IMR-90 (cell line): ENCODE data around the gene NME1.
A peak's percentile ranks its signal among the peaks of the same experiment; 100 is the strongest.

Experiments used
- CEBPB ChIP-seq: IDR thresholded peaks from 2 replicates; pipeline ENCODE4 v1.6.1; 2012; ENCODE audit warnings: low read depth, low read length, improper control_type of control experiment
- CTCF ChIP-seq: conservative IDR thresholded peaks from 2 replicates; pipeline ENCODE4 v1.5.1; 2012; ENCODE audit warnings: mild to moderate bottlenecking, low read depth, low read length, improper control_type of control experiment
- ELK1 ChIP-seq: fragments of 150-350 bp; IDR thresholded peaks from 2 replicates; pipeline ENCODE4 v1.6.1; 2016; ENCODE audit warnings: low read depth, mild to moderate bottlenecking, low read length, moderate library complexity, borderline replicate concordance
- FOS ChIP-seq: fragments of 150-350 bp; IDR thresholded peaks from 2 replicates; pipeline ENCODE4 v1.6.1; 2016; ENCODE audit warnings: low read depth, low read length
- MAFK ChIP-seq: IDR thresholded peaks from 2 replicates; pipeline ENCODE4 v1.6.1; 2012; ENCODE audit warnings: low read depth, low read length, improper control_type of control experiment
- MAZ ChIP-seq: IDR thresholded peaks from 2 replicates; pipeline ENCODE4 v1.6.1; 2012; ENCODE audit warnings: low read depth, mild to moderate bottlenecking, low read length, improper control_type of control experiment, moderate library complexity, borderline replicate concordance
- MXI1 ChIP-seq: IDR thresholded peaks from 2 replicates; pipeline ENCODE4 v1.6.1; 2012; ENCODE audit warnings: low read depth, mild to moderate bottlenecking, low read length, moderate library complexity, borderline replicate concordance
- POLR2A ChIP-seq: IDR thresholded peaks from 2 replicates; pipeline ENCODE4 v1.6.1; 2012; ENCODE audit warnings: mild to moderate bottlenecking, low read depth, low read length
- RAD21 ChIP-seq: IDR thresholded peaks from 2 replicates; pipeline ENCODE4 v1.6.1; 2012; ENCODE audit warnings: low read length, improper control_type of control experiment
- RCOR1 ChIP-seq: IDR thresholded peaks from 2 replicates; pipeline ENCODE4 v1.6.1; 2012; ENCODE audit warnings: mild to moderate bottlenecking, low read length, improper control_type of control experiment; ENCODE audit not compliant: insufficient replicate concordance
- RFX5 ChIP-seq: IDR thresholded peaks from 2 replicates; pipeline ENCODE4 v1.8.0; 2012; ENCODE audit warnings: low read depth, mild to moderate bottlenecking, low read length, moderate library complexity
- SMC3 ChIP-seq: fragments of 150-350 bp; IDR thresholded peaks from 2 replicates; pipeline ENCODE4 v1.6.1; 2016; ENCODE audit warnings: low read depth, mild to moderate bottlenecking, antibody characterized with exemption, low read length, moderate library complexity
- USF2 ChIP-seq: fragments of 150-350 bp; IDR thresholded peaks from 2 replicates; pipeline ENCODE4 v1.6.1; 2017; ENCODE audit warnings: mild to moderate bottlenecking, antibody characterized with exemption, low read length, low read depth

GRCh38 chr17:51153210-51154072, at the start of gene NME1:
- TF ChIP-seq FOS: peak; percentile 68
- TF ChIP-seq RAD21: peak; percentile 93
- peak; percentile 96 for TF ChIP-seq SMC3
- peak; percentile 97 for TF ChIP-seq CTCF
- TF ChIP-seq USF2: peak; percentile 92
- TF ChIP-seq MAFK: peak; percentile 5; the same call in 1 of the 2 replicates
- peak; percentile 79 for TF ChIP-seq POLR2A
- TF ChIP-seq CEBPB: no peak
- TF ChIP-seq MXI1: peak; percentile 100
- no peak for TF ChIP-seq RFX5
- peak; percentile 33 for TF ChIP-seq RCOR1
- peak; percentile 68; the same call in 1 of the 2 replicates for TF ChIP-seq MAZ
- 0 out of 2 replicates have a peak, but pooled peaks have one; percentile 23 for TF ChIP-seq ELK1
